Osteoblast (primary cell): ENCODE data around the gene OR51E1. TPM values are rescaled to one million over a fixed set of nuclear protein-coding genes. Genes with fewer than 3 reads are reported as not detected.

Experiments used
- DNase-seq: peaks from one replicate; pipeline ENCODE4 v3.0.0; 2011; ENCODE audit warnings: low spot score, mixed read lengths; ENCODE audit not compliant: insufficient read length; ENCODE audit errors: missing footprints
- H2AFZ ChIP-seq: 2 replicates; pipeline ENCODE4 v1.6.0; 2011; ENCODE audit warnings: mild to moderate bottlenecking, low read length
- H3K27ac ChIP-seq: 2 replicates; pipeline ENCODE4 v1.5.1; 2011; ENCODE audit warnings: mild to moderate bottlenecking, low read depth, low read length, moderate library complexity
- H3K27me3 ChIP-seq: 2 replicates; pipeline ENCODE4 v1.6.0; 2012; ENCODE audit warnings: mild to moderate bottlenecking, control low read depth, inconsistent platforms, low read length, moderate library complexity; ENCODE audit not compliant: insufficient read depth
- H3K36me3 ChIP-seq: 2 replicates; pipeline ENCODE4 v1.5.1; 2011; ENCODE audit warnings: mild to moderate bottlenecking, low read length, control low read depth, moderate library complexity; ENCODE audit not compliant: insufficient read depth
- H3K4me1 ChIP-seq: 2 replicates; pipeline ENCODE4 v1.5.1; 2011; ENCODE audit warnings: mild to moderate bottlenecking, low read length, control low read depth, moderate library complexity; ENCODE audit not compliant: insufficient read depth
- H3K4me2 ChIP-seq: 2 replicates; pipeline ENCODE4 v1.6.0; 2011; ENCODE audit warnings: mild to moderate bottlenecking, low read length; ENCODE audit not compliant: insufficient read depth
- H3K4me3 ChIP-seq: fragments of 200-600 bp; sonication (generic); 3 replicates; pipeline ENCODE4 v1.5.1; 2012; ENCODE audit warnings: mild to moderate bottlenecking, low read length, inconsistent platforms; ENCODE audit not compliant: insufficient read depth
- H3K79me2 ChIP-seq: 2 replicates; pipeline ENCODE4 v1.6.0; 2012; ENCODE audit warnings: mild to moderate bottlenecking, low read length, control low read depth, inconsistent platforms; ENCODE audit not compliant: insufficient read depth
- H3K9me3 ChIP-seq: 2 replicates; pipeline ENCODE4 v1.5.1; 2011; ENCODE audit warnings: low read depth, low read length, control low read depth
- H4K20me1 ChIP-seq: 2 replicates; pipeline ENCODE4 v1.6.0; 2012; ENCODE audit warnings: mild to moderate bottlenecking, low read length, control low read depth; ENCODE audit not compliant: insufficient read depth
- total RNA-seq: library from RNA; depleted of rRNA; stranded (reverse); fragments of >200 nt; gene quantifications from 2 replicates; pipeline ENCODE4 v1.2.3, GENCODE V29; 2012
- TF ChIP-seq, protein P1 (sequence below): IDR thresholded peaks from 2 replicates; pipeline ENCODE4 v1.5.1; 2011; ENCODE audit warnings: mild to moderate bottlenecking, low read depth, low read length, moderate library complexity; ENCODE audit errors: extremely low read depth

OR51E1 gene
- total RNA-seq, 1 donor = not detected

DNA sequence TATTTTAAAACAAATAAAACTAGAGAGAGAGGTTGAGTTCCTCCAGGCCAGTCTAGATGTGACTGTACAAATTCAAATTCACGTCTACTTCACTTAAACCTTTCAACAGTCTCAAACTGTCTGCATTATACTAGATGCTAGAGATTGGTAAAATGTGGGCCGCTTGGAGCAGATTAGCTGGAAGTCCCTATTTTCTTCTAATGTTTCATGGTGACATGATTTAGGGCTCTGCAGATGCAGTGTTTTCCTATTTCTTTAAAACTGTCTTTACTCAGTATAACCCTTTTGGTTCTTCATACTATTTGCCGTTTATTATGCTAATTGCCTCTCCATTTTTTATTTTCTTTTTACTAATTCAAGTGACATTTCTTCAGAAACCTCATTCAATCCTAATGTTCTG, 20.4 kb downstream of the OR51E1 start:
- Histone ChIP-seq H3K79me2 (no peaks in the 10 kb centered on the region), H3K4me3 (no peak overlapping the region), H3K4me2 (no peak overlapping the region), H3K36me3 (no peaks in the 10 kb centered on the region), H3K9me3 (no peaks in the 10 kb centered on the region), H3K27ac (no peak overlapping the region), H3K4me1 (no peaks in the 10 kb centered on the region), H4K20me1 (no peaks in the 10 kb centered on the region), H3K27me3 (no peaks in the 10 kb centered on the region), H2AFZ (no peak overlapping the region)
- TF ChIP-seq, protein P1, sequence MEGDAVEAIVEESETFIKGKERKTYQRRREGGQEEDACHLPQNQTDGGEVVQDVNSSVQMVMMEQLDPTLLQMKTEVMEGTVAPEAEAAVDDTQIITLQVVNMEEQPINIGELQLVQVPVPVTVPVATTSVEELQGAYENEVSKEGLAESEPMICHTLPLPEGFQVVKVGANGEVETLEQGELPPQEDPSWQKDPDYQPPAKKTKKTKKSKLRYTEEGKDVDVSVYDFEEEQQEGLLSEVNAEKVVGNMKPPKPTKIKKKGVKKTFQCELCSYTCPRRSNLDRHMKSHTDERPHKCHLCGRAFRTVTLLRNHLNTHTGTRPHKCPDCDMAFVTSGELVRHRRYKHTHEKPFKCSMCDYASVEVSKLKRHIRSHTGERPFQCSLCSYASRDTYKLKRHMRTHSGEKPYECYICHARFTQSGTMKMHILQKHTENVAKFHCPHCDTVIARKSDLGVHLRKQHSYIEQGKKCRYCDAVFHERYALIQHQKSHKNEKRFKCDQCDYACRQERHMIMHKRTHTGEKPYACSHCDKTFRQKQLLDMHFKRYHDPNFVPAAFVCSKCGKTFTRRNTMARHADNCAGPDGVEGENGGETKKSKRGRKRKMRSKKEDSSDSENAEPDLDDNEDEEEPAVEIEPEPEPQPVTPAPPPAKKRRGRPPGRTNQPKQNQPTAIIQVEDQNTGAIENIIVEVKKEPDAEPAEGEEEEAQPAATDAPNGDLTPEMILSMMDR = no peak
- DNase-seq = no peak

- no peak for DNase-seq
Measured at GRCh38 chr11:4664786-4665185, 21.0 kb downstream of the OR51E1 start.

GRCh38 chr11:4665424-4665823, 21.6 kb downstream of the OR51E1 start:
- TF ChIP-seq, protein P1 = no peak
- no peak overlapping the region for H3K4me3 ChIP-seq
- H4K20me1 ChIP-seq = no peaks in the 10 kb centered on the region
- no peak overlapping the region for H3K4me2 ChIP-seq
- H3K36me3 ChIP-seq = no peaks in the 10 kb centered on the region
- H3K27me3 ChIP-seq = no peaks in the 10 kb centered on the region
- no peaks in the 10 kb centered on the region for H3K79me2 ChIP-seq
- H3K27ac ChIP-seq = no peak overlapping the region
- H3K4me1 ChIP-seq = no peaks in the 10 kb centered on the region
- DNase-seq = no peak
- no peaks in the 10 kb centered on the region for H3K9me3 ChIP-seq
- no peak overlapping the region for H2AFZ ChIP-seq

More at GRCh38 chr11:4664786-4665185, 21.0 kb downstream of the OR51E1 start:
- Histone ChIP-seq H3K27me3 (no peaks in the 10 kb centered on the region), H3K4me2 (no peak overlapping the region), H2AFZ (no peak overlapping the region), H4K20me1 (no peaks in the 10 kb centered on the region), H3K36me3 (no peaks in the 10 kb centered on the region), H3K79me2 (no peaks in the 10 kb centered on the region), H3K9me3 (no peaks in the 10 kb centered on the region), H3K4me1 (no peaks in the 10 kb centered on the region), H3K27ac (no peak overlapping the region), H3K4me3 (no peak overlapping the region)
- TF ChIP-seq, protein P1 = no peak

DNA sequence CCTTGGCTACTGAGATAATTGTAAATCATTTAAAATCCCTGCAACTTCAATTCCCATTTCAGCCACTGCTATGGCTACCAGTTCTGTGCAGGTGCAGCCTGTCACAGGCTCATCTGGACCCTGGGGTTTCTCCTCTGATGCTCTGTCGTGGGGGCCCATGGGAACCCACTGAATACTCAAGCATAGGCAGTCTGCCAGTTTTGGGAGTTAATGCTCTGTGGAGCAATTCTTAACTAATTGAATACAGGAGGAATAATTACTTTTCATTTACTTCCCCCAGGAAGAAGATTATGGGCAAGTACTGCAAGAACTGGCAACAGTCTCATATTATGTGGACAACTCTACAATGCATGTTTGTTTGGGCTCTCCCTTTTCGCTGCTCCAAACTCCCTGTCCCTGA, 28.0 kb downstream of the OR51E1 start:
- H3K79me2 ChIP-seq = no peaks in the 10 kb centered on the region
- H3K4me2 ChIP-seq = no peak overlapping the region
- DNase-seq = no peak
- no peaks in the 10 kb centered on the region for H3K36me3 ChIP-seq
- H2AFZ ChIP-seq = no peak overlapping the region
- H3K9me3 ChIP-seq = no peaks in the 10 kb centered on the region
- TF ChIP-seq, protein P1 = no peak
- H3K27me3 ChIP-seq = no peaks in the 10 kb centered on the region
- H3K4me3 ChIP-seq = no peak overlapping the region
- H3K27ac ChIP-seq = no peak overlapping the region
- no peaks in the 10 kb centered on the region for H4K20me1 ChIP-seq
- no peaks in the 10 kb centered on the region for H3K4me1 ChIP-seq
